Stimulated activated CD4-positive, alpha-beta T cell treated with anti-CD3 and anti-CD28 coated beads, Interleukin-2, amount 100 ng/mL, for 24 hours (primary cell): Measurements from ENCODE around the gene ZBTB34.

Source experiments
- DNase-seq, 2 donors: peaks; one replicate each; pipeline ENCODE4 v3.0.0-alpha.2; 2020

The ZBTB34 gene

GRCh38 chr9:126932871-126933321 is 72.5 kb downstream of the ZBTB34 start:
- DNase-seq = no peak

- DNase-seq = no peak
Observed at GRCh38 chr9:126933334-126933980, 73.0 kb downstream of the ZBTB34 start.

GRCh38 chr9:126934441-126934840 is 74.0 kb downstream of the ZBTB34 start:
- no peak for DNase-seq
